Psoas muscle (tissue), 8 donors: Measurements from ENCODE around the gene EEF1G. TPM values are rescaled to one million over a fixed set of nuclear protein-coding genes. Genes with fewer than 3 reads are reported as not detected.

ENCODE experiments used
- ATAC-seq, 4 donors: fragments of 200-7000 bp; cut with Tn5 transposase; one replicate each; pipeline ENCODE4 v1.9.1; 2020; ENCODE audit warnings: moderate library complexity in 3 of 4, mild to moderate bottlenecking in 2 of 4
- DNase-seq, 2 donors: peaks; one replicate each; pipeline ENCODE4 v3.0.0-alpha.2; 2020
- H3K27ac ChIP-seq: fragments of 200-600 bp; one replicate; pipeline ENCODE4 v1.8.0; 2022
- H3K27me3 ChIP-seq, 3 donors: fragments of 200-600 bp in 1 of 3; one replicate each; pipeline versions ENCODE4 v1.6.1 to v1.8.0; 2013 to 2022; ENCODE audit warnings: low read length in 2 of 3, mild to moderate bottlenecking in 2 of 3, moderate library complexity in 1 of 3; ENCODE audit not compliant: insufficient read depth in 3 of 3
- H3K36me3 ChIP-seq, 2 donors: fragments of 200-600 bp in 1 of 2; one replicate each; pipeline versions ENCODE4 v1.6.1 to v1.8.0; 2013 to 2022; ENCODE audit warnings: low read depth in 1 of 2, mild to moderate bottlenecking in 1 of 2, moderate library complexity in 1 of 2; ENCODE audit not compliant: insufficient read depth in 1 of 2
- H3K4me1 ChIP-seq: fragments of 200-600 bp; one replicate; pipeline ENCODE4 v1.8.0; 2022
- H3K4me3 ChIP-seq: fragments of 200-600 bp; one replicate; pipeline ENCODE4 v1.8.0; 2022; ENCODE audit warnings: mild to moderate bottlenecking
- H3K9me3 ChIP-seq: fragments of 200-600 bp; one replicate; pipeline ENCODE4 v1.8.0; 2022
- WGBS, 3 donors: extraction: QIAGEN DNeasy Blood & Tissue Kit; methylation state at CpG; one replicate each; pipeline versions ENCODE4 v1.1.6 to v1.1.7; 2013; 5-methylcytosine and 5-hydroxymethylcytosine counted together
- intact Hi-C, 2 donors: fragments of 100-400 bp; cut with DNase I; formaldehyde crosslinking; loops; one replicate each; pipeline versions ENCODE4 v1.11.0 to v1.14.2; 2022
- polyA plus RNA-seq, 3 donors: library from polyadenylated mRNA; stranded (reverse); fragments of 200-250 nt; gene quantifications; one replicate each; pipeline ENCODE4 v1.2.3, GENCODE V29; 2013
- total RNA-seq, 4 donors: library from RNA; stranded (reverse); fragmentation: NEBNext Ultra II Directional in 2 of 4; extraction: Animal tissue kit (Norgen Biotek cat#: 25700) in 2 of 4; gene quantifications; one replicate each; pipeline versions ENCODE4 v1.2.1 to v1.2.4, GENCODE V29; 2021 to 2023
- TF ChIP-seq, protein P1 (sequence below): fragments of 200-600 bp; IDR thresholded peaks from one replicate; pipeline ENCODE4 v1.8.0; 2022; ENCODE audit warnings: antibody characterized with exemption
- donor health status: healthy with polysubstance abuse.
- donor health status: DM: no; HTN: no; CAD: no; lungs with moderate emphysema.
- donor health status: Bipolar disorder and iron deficiency.
- donor health status: healthy.
- donor health status: DM: yes; HTN: yes; CAD: no.
- donor health status: DM: no; HTN: no; CAD: no.
- donor health status: DM: no; HTN: no; CAD: no.
- donor health status: DM: yes; HTN: yes; CAD: no.

The EEF1G gene
- total and polyA plus RNA-seq, 7 donors, result 1,137 to 2,356 (median 1,690) TPM

DNA sequence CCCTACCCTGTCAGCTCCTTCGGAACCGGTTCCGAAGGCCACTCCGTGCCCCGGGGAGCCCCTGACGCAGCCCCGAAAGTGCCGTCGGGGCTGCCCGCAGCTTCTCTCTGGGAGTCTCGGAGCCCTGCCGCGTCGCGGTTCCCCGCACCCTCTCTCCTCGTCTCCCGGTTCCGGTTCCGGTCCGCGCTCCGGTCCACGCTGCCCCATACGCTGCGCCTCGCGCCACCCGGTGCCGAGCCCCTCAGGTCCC, 27.4 kb upstream of the EEF1G start:
- Histone ChIP-seq H3K27ac (peak overlapping the region; percentile 92), H3K4me1 (peaks cover 29% of the 10 kb centered on the region), H3K36me3 (peaks cover 5 to 44% of the 10 kb centered on the region in 2 donors), H3K4me3 (peak overlapping the region; percentile 84), H3K9me3 (no peaks in the 10 kb centered on the region), H3K27me3 (no peaks in the 10 kb centered on the region)
- intact Hi-C loops, result no loop called here
- ATAC-seq, result peak; percentile 17 to 27 (median 20)
- DNase-seq, result peak in 1 of 2 donors; percentile 64
- TF ChIP-seq, protein P1, sequence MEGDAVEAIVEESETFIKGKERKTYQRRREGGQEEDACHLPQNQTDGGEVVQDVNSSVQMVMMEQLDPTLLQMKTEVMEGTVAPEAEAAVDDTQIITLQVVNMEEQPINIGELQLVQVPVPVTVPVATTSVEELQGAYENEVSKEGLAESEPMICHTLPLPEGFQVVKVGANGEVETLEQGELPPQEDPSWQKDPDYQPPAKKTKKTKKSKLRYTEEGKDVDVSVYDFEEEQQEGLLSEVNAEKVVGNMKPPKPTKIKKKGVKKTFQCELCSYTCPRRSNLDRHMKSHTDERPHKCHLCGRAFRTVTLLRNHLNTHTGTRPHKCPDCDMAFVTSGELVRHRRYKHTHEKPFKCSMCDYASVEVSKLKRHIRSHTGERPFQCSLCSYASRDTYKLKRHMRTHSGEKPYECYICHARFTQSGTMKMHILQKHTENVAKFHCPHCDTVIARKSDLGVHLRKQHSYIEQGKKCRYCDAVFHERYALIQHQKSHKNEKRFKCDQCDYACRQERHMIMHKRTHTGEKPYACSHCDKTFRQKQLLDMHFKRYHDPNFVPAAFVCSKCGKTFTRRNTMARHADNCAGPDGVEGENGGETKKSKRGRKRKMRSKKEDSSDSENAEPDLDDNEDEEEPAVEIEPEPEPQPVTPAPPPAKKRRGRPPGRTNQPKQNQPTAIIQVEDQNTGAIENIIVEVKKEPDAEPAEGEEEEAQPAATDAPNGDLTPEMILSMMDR, result no peak
- WGBS, 3 donors, result 0% methylated on average over 21 to 30 of the region's 30 CpGs

GRCh38 chr11:62600367-62601121, 26.9 kb upstream of the EEF1G start:
- H3K27ac ChIP-seq, result peak overlapping the region; percentile 92
- intact Hi-C loops, result no loop called here
- DNase-seq (peak in 1 of 2 donors; percentile 1), ATAC-seq (no peak)
- WGBS, 3 donors, result 6 to 10% (median 8%) methylated on average over 26 of the region's 26 CpGs
- H3K4me3 ChIP-seq, result peak overlapping the region; percentile 84
- TF ChIP-seq, protein P1, result no peak
- peaks cover 29% of the 10 kb centered on the region for H3K4me1 ChIP-seq
- H3K36me3 ChIP-seq, result peaks cover 8 to 44% of the 10 kb centered on the region in 2 donors
- H3K9me3 ChIP-seq, result no peaks in the 10 kb centered on the region
- no peaks in the 10 kb centered on the region for H3K27me3 ChIP-seq

GRCh38 chr11:62599901-62600300, 26.2 kb upstream of the EEF1G start:
- TF ChIP-seq, protein P1, result no peak
- H3K4me1 ChIP-seq, result peaks cover 29% of the 10 kb centered on the region
- H3K27me3 ChIP-seq, result no peaks in the 10 kb centered on the region
- H3K9me3 ChIP-seq, result no peaks in the 10 kb centered on the region
- peaks cover 8 to 48% of the 10 kb centered on the region in 2 donors for H3K36me3 ChIP-seq
- H3K4me3 ChIP-seq, result peak overlapping the region; percentile 84
- no peak overlapping the region for H3K27ac ChIP-seq
- ATAC-seq, result no peak
- 47 to 54% (median 53%) methylated on average over 5 of the region's 5 CpGs for WGBS, 3 donors
- peak in 1 of 2 donors; percentile 4 for DNase-seq
- intact Hi-C loops, result loop anchor here in 1 of 2 donors (10.0 kb wide), 1 partner anchor 635 kb away; the partner anchor contains the start of gene FTH1

DNA sequence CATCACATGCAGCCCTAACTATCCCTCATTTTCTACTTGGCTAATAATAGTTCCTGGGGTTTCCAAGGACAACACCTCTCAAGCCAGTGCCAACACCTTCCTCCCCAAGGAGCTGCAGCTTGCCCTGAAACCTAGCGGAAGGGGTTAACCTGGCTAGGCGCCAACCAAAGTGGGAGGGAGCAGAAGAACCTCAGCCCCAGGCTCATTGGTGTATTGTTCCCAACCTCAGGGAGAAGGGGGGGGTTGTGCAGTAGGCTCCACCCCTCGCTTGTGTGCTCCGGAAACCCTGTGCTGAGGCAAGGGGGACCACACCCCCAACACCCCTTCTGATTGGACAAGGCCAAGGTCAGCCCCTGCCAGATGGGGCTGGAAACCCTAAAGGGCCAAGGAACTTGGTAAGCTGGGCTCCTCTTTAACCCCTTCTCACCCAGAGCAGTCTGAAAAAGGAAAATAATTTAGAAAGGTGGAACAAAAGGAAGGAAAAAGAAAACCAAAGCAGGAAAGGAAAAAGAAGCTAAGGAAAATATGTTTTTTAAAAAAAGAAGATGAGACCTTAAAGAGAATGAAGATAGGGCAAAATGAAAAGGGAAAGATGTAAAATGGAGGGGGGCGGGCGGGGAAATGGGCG, 25.5 kb upstream of the EEF1G start:
- Histone ChIP-seq H3K9me3 (no peaks in the 10 kb centered on the region), H3K36me3 (peaks cover 8 to 54% of the 10 kb centered on the region in 2 donors), H3K27me3 (no peaks in the 10 kb centered on the region), H3K27ac (peak overlapping the region; percentile 11), H3K4me3 (peak overlapping the region; percentile 84), H3K4me1 (peaks cover 29% of the 10 kb centered on the region)
- peak; percentile 21 to 67 (median 54) for ATAC-seq
- TF ChIP-seq, protein P1, result no peak
- peak; percentile 95 to 97 for DNase-seq
- 42 to 43% (median 42%) methylated on average over 7 of the region's 7 CpGs for WGBS, 3 donors
- intact Hi-C loops, result loop anchor here in 1 of 2 donors (10.0 kb wide), 1 partner anchor 634 kb away; the partner anchor contains the start of gene FTH1
